Measurements from ENCODE around the gene CNPY1.

CNPY1 gene

DNA sequence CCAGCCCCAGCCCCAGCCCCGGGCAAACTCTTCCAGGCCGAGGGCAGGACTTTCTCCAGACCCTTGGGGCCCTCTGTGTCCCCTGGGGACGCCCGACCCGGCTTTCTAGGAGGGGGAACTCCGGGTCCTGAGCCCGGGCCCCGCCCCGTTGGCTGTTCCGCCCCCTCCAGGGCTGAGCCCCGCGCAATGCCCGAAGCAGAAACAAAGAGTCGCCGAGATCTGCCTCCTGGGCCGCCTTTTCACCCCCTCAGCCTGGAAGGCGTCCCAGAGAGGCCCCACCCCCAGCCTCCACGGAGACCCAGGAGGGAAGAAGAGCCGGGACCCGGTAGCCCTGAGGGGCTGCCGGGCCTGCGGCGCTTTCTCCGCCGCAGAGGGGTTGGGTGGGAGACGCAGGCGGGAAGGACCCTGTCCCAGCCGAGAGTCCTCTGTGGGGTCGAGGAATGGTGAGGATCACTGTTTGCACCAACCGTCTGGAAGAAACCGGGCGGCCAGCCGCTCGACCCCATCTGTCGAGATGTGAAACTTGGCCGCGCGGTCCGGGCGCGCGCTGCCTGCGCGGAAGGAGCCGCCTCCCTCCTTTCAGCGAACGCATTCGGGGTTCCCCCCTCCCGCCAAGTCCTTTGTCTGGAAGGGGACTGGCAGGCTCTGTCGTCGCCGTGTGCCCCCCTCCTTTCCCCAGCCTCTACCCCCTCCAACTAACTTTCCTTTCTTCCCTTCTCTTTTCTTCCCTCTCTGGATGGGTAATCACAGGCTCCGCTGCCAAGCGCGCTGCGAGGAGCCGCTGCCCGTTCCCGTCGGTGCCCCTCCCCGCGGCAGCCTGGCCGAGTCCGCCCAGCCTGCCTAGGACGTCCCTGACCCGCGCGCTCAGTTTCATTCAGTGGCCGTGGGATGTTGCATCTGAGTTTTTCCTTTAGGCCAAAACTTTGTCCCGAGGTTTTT lies 78.2 kb downstream of the CNPY1 start:
- TF ChIP-seq FOXP2 (optimal IDR thresholded peaks at IDR 0.05; ENCODE audit: borderline replicate concordance, extremely low read depth, extremely low read length, insufficient read depth) (no peak), TAF1 (IDR thresholded peaks at IDR 0.05; ENCODE audit: borderline replicate concordance, insufficient read depth, low read length) (no peak), REST (IDR thresholded peaks at IDR 0.05; ENCODE audit: insufficient read depth in 1 of 2, low read depth in 2 of 2, low read length in 2 of 2) (no peak), SIN3A (IDR thresholded peaks at IDR 0.05; ENCODE audit: borderline replicate concordance, insufficient read depth, low read length) (no peak), POLR2AphosphoS5 (IDR thresholded peaks at IDR 0.05; ENCODE audit: low read depth, low read length) (no peak)

- TF ChIP-seq SIN3A (IDR thresholded peaks at IDR 0.05; ENCODE audit: borderline replicate concordance, insufficient read depth, low read length) = no peak
- no peak for TF ChIP-seq FOXP2 (optimal IDR thresholded peaks at IDR 0.05; ENCODE audit: borderline replicate concordance, extremely low read depth, extremely low read length, insufficient read depth)
- no peak for TF ChIP-seq POLR2AphosphoS5 (IDR thresholded peaks at IDR 0.05; ENCODE audit: low read depth, low read length)
- TF ChIP-seq TAF1 (IDR thresholded peaks at IDR 0.05; ENCODE audit: borderline replicate concordance, insufficient read depth, low read length) = no peak
Observed at GRCh38 chr7:155466814-155467733, 79.3 kb downstream of the CNPY1 start.

DNA sequence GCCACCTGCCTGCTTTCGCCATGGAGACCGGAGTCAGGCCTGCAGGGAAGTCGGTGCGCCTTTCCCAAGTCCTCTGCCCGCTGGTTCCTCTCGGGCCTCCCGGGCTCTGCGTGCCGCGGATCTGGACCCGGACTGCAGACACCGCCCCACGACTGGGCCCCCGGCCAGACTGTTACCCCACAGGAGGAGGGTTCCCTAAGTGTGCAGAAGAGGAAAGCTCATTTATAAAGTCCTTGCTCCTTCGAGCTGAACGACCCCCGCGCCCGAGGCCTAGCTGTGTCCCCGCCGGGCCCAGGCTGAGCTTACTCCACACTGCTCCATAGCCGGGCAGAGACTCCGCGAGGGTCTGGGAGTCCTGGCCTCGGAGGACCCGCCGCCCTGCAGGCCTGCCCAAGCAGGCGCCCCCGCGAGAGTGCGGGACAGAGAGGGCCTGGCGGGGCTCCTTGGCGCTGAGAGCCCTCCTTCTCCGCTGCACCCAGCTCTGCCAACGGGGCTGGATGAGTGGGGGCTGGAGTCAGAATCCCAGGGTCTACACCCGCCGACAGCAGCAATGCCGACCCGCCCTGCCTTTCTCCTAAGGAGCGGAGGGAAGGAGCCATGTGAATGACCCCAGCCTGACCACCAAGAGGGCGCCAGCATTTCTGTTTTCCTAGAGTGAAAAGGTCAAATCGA lies 80.1 kb downstream of the CNPY1 start:
- TF ChIP-seq SIN3A (IDR thresholded peaks at IDR 0.05; ENCODE audit: borderline replicate concordance, insufficient read depth, low read length) (no peak), TAF1 (IDR thresholded peaks at IDR 0.05; ENCODE audit: borderline replicate concordance, insufficient read depth, low read length) (no peak), POLR2AphosphoS5 (IDR thresholded peaks at IDR 0.05; ENCODE audit: low read depth, low read length) (no peak), REST (IDR thresholded peaks at IDR 0.05; ENCODE audit: insufficient read depth in 1 of 2, low read depth in 2 of 2, low read length in 2 of 2) (no peak), FOXP2 (optimal IDR thresholded peaks at IDR 0.05; ENCODE audit: borderline replicate concordance, extremely low read depth, extremely low read length, insufficient read depth) (no peak)

DNA sequence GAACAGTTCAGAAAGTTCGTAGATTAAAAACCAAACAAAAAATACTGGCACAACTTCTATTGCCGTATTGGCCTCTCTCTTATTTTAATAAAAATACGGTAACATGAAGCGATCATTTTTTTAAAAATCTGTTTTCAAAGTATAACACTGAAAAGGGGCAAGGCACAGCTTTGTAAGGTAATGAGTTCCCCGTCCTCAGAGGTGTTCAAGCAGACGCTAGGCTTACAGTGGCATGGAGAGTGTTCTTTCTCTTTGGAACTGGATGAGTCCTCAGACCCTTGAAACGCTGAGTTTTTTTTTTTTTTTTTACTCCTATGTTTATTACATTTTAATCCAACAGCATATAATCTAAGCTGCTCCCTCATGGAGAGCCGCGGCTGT lies 80.6 kb downstream of the CNPY1 start:
- TF ChIP-seq FOXP2 (optimal IDR thresholded peaks at IDR 0.05; ENCODE audit: borderline replicate concordance, extremely low read depth, extremely low read length, insufficient read depth) (no peak), POLR2AphosphoS5 (IDR thresholded peaks at IDR 0.05; ENCODE audit: low read depth, low read length) (no peak), SIN3A (IDR thresholded peaks at IDR 0.05; ENCODE audit: borderline replicate concordance, insufficient read depth, low read length) (no peak), REST (IDR thresholded peaks at IDR 0.05; ENCODE audit: insufficient read depth in 1 of 2, low read depth in 2 of 2, low read length in 2 of 2) (no peak), TAF1 (IDR thresholded peaks at IDR 0.05; ENCODE audit: borderline replicate concordance, insufficient read depth, low read length) (no peak)
